Ovary (tissue), 9 donors: ENCODE results near the gene NCAPD2. TPM values are rescaled to one million over a fixed set of nuclear protein-coding genes. Genes with fewer than 3 reads are reported as not detected.
A peak's percentile ranks its signal among the peaks of the same experiment; 100 is the strongest.

ENCODE experiments used
- DNase-seq, 5 donors: peaks; one replicate each; pipeline ENCODE4 v3.0.0-alpha.2; 2019 to 2020
- H3K27ac ChIP-seq, 2 donors: fragments of 200-600 bp; one replicate each; pipeline versions ENCODE4 v1.5.1 to v1.8.0; 2019 to 2022
- H3K27me3 ChIP-seq: fragments of 200-600 bp; one replicate; pipeline ENCODE4 v1.8.0; 2022
- H3K36me3 ChIP-seq: fragments of 200-600 bp; sonication (generic); one replicate; pipeline ENCODE4 v1.5.1; 2019
- H3K4me1 ChIP-seq: one replicate; pipeline ENCODE4 v1.8.1; 2013; ENCODE audit warnings: mild to moderate bottlenecking, moderate library complexity; ENCODE audit not compliant: insufficient read depth
- H3K4me3 ChIP-seq: fragments of 200-600 bp; sonication (generic); one replicate; pipeline ENCODE4 v1.5.1; 2017
- H3K9me3 ChIP-seq, 2 donors: fragments of 200-600 bp in 1 of 2; sonication (generic) in 1 of 2; one replicate each; pipeline versions ENCODE4 v1.5.1 to v1.8.1; 2013 to 2019; ENCODE audit warnings: mild to moderate bottlenecking in 1 of 2, moderate library complexity in 1 of 2
- CTCF ChIP-seq, 3 donors: fragments of 450-650 bp in 2 of 3; fragments of 200-600 bp in 1 of 3; IDR thresholded peaks; one replicate each; pipeline versions ENCODE4 v1.5.1 to v1.8.0; 2016 to 2022; ENCODE audit warnings: antibody characterized with exemption in 3 of 3, mild to moderate bottlenecking in 1 of 3
- EP300 ChIP-seq: sonication (generic); formaldehyde crosslinking; IDR thresholded peaks from one replicate; pipeline ENCODE4 v1.6.1; 2017; ENCODE audit warnings: antibody characterized with exemption
- POLR2A ChIP-seq: fragments of 450-650 bp; IDR thresholded peaks from one replicate; pipeline ENCODE4 v1.6.1; 2017; ENCODE audit warnings: antibody characterized with exemption, mild to moderate bottlenecking, moderate library complexity
- WGBS, 3 donors: extraction: QIAGEN DNeasy Blood & Tissue Kit in 1 of 3; methylation state at CpG; one replicate each; pipeline versions ENCODE4 v1.1.5 to v1.1.7; 2013 to 2017; 5-methylcytosine and 5-hydroxymethylcytosine counted together
- intact Hi-C, 4 donors: fragments of 100-400 bp; cut with DNase I; formaldehyde crosslinking; loops; one replicate each; pipeline versions ENCODE4 v1.11.0 to v1.15.1; 2022 to 2023
- polyA plus RNA-seq, 2 donors: library from polyadenylated mRNA; stranded (reverse); fragments of 200-250 nt in 1 of 2; fragments of 350-450 nt in 1 of 2; fragmentation: Illumina TruSeq in 1 of 2; extraction: RNeasy Lipid Tissue Mini Kit (QIAGEN cat#74804) in 1 of 2; gene quantifications; one replicate each; pipeline ENCODE4 v1.2.3, GENCODE V29; 2013 to 2014
- total RNA-seq, 7 donors: library from RNA; depleted of rRNA in 2 of 7; stranded (reverse); fragments of >200 nt in 2 of 7; fragmentation: NEBNext Ultra II Directional in 3 of 7; extraction: Animal tissue kit (Norgen Biotek cat#: 25700) in 3 of 7; gene quantifications; one replicate each; pipeline versions ENCODE4 v1.1.0 to v1.2.4, GENCODE V29; 2016 to 2023
- donor health status: DM: no; HTN: no; CAD: no; lungs with moderate emphysema.
- donor health status: DM: no; HTN: no; CAD: no.
- donor health status: Bipolar disorder and iron deficiency.
- donor health status: DM: yes; HTN: yes; CAD: no.
- donor health status: DM: no; HTN: no; CAD: no.
- donor health status: DM: yes; HTN: yes; CAD: no.

The NCAPD2 gene
- total and polyA plus RNA-seq, 9 donors, result 8.8 to 19.5 (median 16.4) TPM

- Histone ChIP-seq H3K4me3 (no peak overlapping the region), H3K4me1 (peaks cover 5% of the 10 kb centered on the region), H3K9me3 (no peaks in the 10 kb centered on the region), H3K27ac (no peak overlapping the region), H3K36me3 (no peaks in the 10 kb centered on the region), H3K27me3 (no peaks in the 10 kb centered on the region)
- WGBS, 3 donors, result 89 to 90% (median 90%) methylated on average over 4 of the region's 4 CpGs
- TF ChIP-seq EP300, result no peak
- no peak for TF ChIP-seq POLR2A
- no peak for TF ChIP-seq CTCF (IDR thresholded peaks at IDR 0.05)
- DNase-seq, result no peak
- intact Hi-C loops, result no loop called here
These were observed 33.8 kb downstream of the NCAPD2 start for GRCh38 chr12:6527711-6528110.

GRCh38 chr12:6528539-6529235 is 34.8 kb downstream of the NCAPD2 start:
- intact Hi-C loops, result no loop called here
- TF ChIP-seq POLR2A, result no peak
- TF ChIP-seq CTCF (IDR thresholded peaks at IDR 0.05), result no peak
- TF ChIP-seq EP300, result no peak
- H3K9me3 ChIP-seq, result no peaks in the 10 kb centered on the region
- no peaks in the 10 kb centered on the region for H3K27me3 ChIP-seq
- H3K4me1 ChIP-seq, result peaks cover 7% of the 10 kb centered on the region
- H3K4me3 ChIP-seq, result no peak overlapping the region
- no peak overlapping the region for H3K27ac ChIP-seq
- no peaks in the 10 kb centered on the region for H3K36me3 ChIP-seq
- no peak for DNase-seq
- 68 to 87% (median 83%) methylated on average over 17 of the region's 17 CpGs for WGBS, 3 donors

- DNase-seq, result peak in 1 of 5 donors; percentile 24
- intact Hi-C loops, result no loop called here
- Histone ChIP-seq H3K4me3 (no peak overlapping the region), H3K36me3 (no peaks in the 10 kb centered on the region), H3K27ac (no peak overlapping the region), H3K27me3 (no peaks in the 10 kb centered on the region), H3K4me1 (peaks cover 7% of the 10 kb centered on the region), H3K9me3 (no peaks in the 10 kb centered on the region)
- WGBS, 3 donors, result 80 to 83% (median 81%) methylated on average over 9 of the region's 9 CpGs
- no peak for TF ChIP-seq CTCF (IDR thresholded peaks at IDR 0.05)
- TF ChIP-seq EP300, result no peak
- TF ChIP-seq POLR2A, result no peak
These were observed 35.4 kb downstream of the NCAPD2 start for GRCh38 chr12:6529291-6529737.

- Histone ChIP-seq H3K4me1 (peaks cover 10% of the 10 kb centered on the region), H3K36me3 (no peaks in the 10 kb centered on the region), H3K9me3 (no peaks in the 10 kb centered on the region), H3K27ac (no peak overlapping the region), H3K4me3 (no peak overlapping the region), H3K27me3 (no peaks in the 10 kb centered on the region)
- WGBS, 3 donors, result 92 to 94% (median 92%) methylated on average over 18 of the region's 18 CpGs
- TF ChIP-seq POLR2A (no peak), CTCF (IDR thresholded peaks at IDR 0.05) (no peak)
- DNase-seq, result peak in 1 of 5 donors; percentile 17
- intact Hi-C loops, result loop anchor here in 2 of 4 donors (5.0 to 10.0 kb wide), 2 partner anchors 108 to 206 kb away; no protein-coding TSS in a partner anchor
These were observed 36.8 kb downstream of the NCAPD2 start for GRCh38 chr12:6530576-6531260.
